Mammary epithelial cell (primary cell): ENCODE results near the gene FNDC5.

Experiments
- CTCF ChIP-seq, 2 donors: IDR thresholded peaks in 1 of 2; conservative IDR thresholded peaks in 1 of 2; 2 replicates each; pipeline ENCODE4 v1.5.1; 2011 to 2012; ENCODE audit warnings: inconsistent platforms in 2 of 2, low read length in 2 of 2, mild to moderate bottlenecking in 2 of 2, control low read depth in 1 of 2, low read depth in 1 of 2; ENCODE audit not compliant: insufficient read depth in 1 of 2; ENCODE audit errors: extremely low read depth in 1 of 2
- EZH2 ChIP-seq: IDR thresholded peaks from 2 replicates; pipeline ENCODE4 v1.6.1; 2012; ENCODE audit warnings: low read length, inconsistent platforms, borderline replicate concordance

- no peak for TF ChIP-seq CTCF (conservative IDR thresholded peaks at IDR 0.05 in 1 of 2, IDR thresholded peaks at IDR 0.05 in 1 of 2; ENCODE audit: extremely low read depth in 1 of 2, insufficient read depth in 1 of 2, low read depth in 1 of 2, low read length in 2 of 2)
- TF ChIP-seq EZH2 = no peak
Observed at GRCh38 chr1:32890516-32891240, 20.0 kb upstream of the FNDC5 start.
